ENCODE measurements around the gene ADGRG4.
"Not testable (repeated sequence)": the region's sequence is repeated elsewhere in the genome, so short reads cannot be mapped to it uniquely, and the experiment has no call there.

Gene ADGRG4

DNA sequence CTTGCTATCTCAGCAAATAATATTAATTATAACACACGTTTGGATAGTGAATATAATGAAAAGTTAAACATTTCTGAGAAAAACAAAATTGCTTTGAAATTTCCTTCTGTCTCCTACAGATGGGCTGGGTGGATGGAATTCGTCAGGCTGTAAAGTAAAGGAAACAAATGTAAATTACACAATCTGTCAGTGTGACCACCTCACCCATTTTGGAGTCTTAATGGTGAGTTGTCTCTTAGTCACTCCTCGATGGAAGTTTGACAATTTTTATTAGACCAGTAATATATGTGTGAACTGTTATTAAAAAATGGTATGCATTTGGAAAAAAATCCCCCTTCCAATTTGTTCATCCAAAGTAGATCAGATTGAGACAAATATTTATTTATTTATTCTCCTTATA lies 94.5 kb downstream of the ADGRG4 start:
- no peak for DNase-seq

DNA sequence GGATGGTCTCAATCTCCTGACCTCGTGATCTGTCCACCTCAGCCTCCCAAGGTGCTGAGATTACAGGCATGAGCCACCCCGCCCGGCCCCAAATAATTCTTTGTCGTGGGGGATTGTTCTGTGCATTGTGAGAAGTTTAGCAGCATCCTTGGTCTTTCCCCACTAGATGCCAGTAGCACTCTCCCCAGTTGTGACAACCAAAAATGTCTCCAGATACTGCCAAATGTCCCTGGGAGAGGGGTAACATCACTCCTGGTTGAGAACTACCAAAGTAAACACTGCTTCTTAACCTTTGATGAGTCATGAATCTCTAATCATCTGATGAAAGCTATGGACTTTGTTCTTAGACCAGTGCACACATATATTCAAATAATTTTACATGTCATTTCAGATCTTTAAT lies 96.2 kb downstream of the ADGRG4 start:
- DNase-seq, result no peak

DNA sequence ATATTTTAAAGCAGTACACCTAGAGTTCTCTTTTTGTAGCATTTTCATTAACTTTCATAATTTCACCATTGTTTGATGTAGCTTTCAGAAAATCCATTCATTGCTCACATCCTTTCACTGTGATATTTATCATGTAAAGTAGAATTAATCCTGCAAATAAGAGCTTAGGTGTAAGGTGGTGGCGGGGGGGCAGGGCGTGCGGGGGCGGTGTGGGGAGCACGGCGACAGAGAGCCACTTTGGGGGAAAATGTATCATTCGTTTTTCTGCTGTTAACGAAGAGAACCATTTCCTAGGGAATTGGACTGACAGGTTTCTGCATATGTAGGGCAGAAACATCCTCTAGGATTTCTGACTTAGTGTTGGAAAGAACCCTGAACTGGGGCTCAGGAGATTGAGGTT lies 104.4 kb downstream of the ADGRG4 start:
- DNase-seq, result no peak

DNA sequence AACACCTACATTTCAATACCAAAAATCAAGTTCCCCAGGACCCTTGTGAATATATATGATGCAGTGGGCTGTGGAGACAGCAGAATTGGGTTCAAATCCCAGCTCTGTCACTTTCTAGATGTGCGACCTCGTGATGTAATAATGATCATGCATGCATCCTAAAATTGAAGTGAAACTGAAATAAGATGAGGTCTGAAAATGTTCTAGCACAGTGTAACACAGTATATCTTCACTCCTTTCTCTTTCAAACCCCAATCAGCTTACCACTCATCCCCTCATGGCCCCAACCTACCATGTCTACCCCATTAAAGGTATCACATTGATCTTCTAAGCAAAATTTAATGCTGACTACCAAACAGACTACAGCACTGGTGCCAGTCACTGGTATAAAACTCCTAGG lies 117.0 kb downstream of the ADGRG4 start:
- DNase-seq, result no peak

DNA sequence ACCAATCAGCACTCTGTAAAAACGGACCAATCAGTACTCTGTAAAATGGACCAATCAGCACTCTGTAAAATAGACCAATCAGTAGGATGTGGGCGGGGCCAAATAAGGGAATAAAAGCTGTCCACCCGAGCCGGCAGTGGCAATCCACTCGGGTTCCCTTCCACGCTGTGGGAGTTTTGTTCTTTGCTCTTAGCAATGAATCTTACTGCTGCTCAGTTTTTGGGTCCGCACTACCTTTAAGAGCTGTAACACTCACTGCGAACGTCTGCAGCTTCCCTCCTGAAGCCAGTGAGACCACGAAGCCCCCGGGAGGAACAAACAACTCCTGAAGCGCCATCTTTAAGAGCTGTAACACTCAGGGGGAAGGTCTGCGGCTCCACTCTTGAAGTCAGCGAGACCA lies 120.6 kb downstream of the ADGRG4 start:
- DNase-seq, result no peak

DNA sequence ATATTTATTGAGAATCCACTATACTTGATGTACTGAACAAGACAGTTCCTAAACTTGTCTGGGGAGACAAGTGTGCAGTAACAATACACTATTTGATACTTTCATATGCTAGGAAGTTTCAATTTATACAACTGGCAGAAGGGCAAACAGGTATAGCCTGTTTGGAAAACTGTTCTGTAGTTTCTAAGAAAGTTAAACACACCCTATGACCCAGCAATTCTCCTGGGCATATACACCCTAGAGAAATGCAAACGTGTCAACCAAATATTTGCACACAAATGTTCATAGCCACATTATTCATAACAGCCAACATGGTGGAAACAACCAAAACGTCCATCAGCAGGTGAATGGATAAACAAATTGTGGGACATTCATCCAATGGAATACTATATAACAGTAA lies 123.0 kb downstream of the ADGRG4 start:
- DNase-seq, result no peak

DNA sequence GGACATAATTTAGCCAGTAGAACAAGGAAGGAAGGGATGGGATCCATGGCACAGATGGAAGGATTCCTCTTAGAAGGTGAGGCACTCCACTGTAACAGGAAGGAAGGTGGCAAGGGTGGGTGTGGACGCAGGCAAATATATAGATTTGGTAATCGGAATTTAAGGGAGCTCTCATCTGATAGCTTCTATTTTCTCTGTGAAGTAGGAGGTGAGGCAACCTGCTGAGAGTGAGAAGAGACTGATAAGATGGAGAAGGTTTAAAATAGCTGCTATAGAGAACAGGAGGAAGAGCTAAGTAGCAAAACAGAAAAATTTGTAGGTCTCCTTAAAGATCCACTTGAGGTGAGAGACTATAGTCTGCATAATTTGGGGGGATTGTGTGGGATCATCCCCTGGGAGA lies 125.2 kb downstream of the ADGRG4 start:
- DNase-seq, result no peak

DNA sequence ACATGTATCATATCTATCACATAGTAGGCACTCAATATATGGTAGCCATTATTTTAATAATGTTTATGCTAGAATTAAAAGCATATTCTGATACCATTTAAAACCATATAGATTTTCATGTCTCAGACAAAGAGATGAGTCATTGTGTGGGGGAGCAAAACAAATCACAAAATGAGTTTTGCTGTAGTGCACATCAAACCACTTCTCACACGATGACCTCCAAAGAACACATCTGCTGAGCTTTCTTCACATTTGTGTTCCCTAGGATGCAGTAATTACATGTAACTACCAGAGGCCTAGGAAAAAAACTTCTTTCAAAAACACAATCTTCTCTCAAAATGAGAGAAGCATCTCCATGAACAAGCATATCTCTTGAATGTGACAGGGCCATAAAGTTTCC lies 130.9 kb downstream of the ADGRG4 start:
- DNase-seq, result no peak

DNA sequence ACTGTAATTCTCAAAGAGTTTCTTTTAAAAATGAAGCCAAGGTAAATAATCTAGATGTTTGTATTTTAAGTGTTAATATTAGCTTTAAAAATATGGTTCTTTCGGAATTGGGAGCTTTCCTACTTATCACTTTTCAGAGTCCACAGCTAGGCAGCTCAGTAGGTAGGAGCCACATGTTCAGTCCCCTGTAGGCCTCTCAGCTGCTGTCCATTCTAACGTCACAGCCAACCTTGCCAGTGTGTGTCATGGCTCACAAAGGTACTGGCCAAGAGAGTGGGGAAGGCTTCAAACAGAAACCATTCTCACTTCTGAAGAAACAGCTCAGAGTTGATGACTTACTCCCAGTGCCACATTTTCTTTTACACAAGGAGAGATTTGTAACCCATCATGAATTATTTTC lies 137.0 kb downstream of the ADGRG4 start:
- DNase-seq, result no peak

DNA sequence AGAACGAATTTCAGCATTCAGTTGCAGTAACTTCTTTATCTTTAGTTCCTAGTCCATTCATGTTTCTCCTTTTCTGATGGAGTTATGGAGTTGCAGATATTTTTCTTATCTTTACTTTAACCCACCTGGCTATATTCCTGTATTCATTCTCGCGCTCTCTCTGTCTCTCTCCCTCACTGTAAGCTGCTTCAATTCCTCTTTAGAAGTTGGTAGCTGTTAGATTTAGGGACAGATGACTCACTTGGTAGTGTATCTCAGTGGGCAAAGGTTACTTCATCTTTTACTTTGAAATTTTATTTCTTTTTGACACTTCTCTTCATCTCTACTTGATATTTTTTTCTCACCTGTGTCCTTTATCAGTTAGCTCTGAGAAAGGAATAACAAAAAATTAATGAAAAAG lies 137.4 kb downstream of the ADGRG4 start:
- DNase-seq, result no peak

DNA sequence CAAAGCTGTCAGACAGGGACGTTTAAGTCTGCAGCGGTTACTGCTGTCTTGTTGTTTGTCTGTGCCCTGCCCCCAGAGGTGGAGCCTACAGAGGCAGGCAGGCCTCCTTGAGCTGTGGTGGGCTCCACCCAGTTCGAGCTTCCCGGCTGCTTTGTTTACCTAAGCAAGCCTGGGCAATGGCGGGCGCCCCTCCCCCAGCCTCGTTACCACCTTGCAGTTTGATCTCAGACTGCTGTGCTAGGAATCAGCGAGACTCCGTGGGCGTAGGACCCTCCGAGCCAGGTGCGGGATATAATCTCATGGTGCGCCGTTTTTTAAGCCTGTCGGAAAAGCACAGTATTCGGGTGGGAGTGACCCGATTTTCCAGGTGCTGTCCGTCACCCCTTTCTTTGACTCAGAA lies 144.9 kb downstream of the ADGRG4 start:
- DNase-seq, result not testable (repeated sequence)

DNA sequence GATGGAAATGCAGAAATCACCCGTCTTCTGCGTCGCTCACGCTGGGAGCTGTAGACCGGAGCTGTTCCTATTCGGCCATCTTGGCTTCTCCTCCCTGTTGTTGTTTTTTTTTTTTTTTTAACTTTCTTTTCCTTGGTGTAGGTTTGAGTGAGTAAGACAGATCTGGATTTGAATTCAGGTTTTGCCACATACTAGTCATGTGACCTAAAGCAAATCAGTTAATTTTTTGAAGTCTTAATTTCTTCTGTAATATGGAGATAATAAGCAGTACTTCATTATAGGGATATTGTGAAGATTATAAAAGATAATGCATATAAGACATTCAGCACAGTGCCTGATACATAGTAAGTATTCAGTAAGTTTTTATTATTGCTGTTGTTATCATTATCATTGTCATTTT lies 145.4 kb downstream of the ADGRG4 start:
- DNase-seq, result no peak

DNA sequence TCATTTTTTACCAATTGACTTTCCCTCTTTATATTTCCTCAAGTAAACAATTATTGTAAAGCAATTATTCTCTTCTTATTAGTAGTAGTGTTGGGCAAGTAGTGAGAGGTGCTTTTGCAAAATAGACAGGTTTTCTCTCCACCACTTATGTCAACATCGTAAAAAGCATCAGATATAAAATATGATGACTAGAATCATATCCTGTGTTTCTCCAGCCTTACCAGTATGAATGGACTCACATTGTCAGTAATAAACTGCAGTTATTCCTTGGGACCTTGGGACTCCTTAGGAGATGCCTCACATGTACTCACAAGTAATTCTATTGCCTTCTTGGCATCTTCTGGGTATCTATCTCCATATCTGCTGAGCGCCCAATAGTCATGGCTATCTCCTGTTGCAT lies 146.5 kb downstream of the ADGRG4 start:
- no peak for DNase-seq

DNA sequence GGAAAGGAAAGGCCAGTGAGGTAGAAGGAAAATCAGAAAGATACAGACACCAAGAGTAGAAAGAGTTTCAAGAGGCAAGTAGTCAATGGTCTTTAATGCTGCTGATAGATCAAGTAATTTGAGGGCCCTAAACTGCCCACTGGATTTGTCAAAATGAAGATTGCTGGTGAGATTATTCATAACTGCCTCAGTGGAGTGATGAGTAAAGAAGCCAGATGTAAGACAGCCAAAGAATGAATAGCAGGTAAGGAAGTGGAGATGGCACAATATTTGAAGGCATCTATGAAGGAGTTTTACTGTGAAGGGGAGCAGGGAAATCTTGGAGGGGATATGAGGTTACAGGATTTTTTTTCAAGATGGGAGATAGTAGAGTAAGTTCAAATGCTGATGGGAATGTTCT lies 147.2 kb downstream of the ADGRG4 start:
- no peak for DNase-seq

DNA sequence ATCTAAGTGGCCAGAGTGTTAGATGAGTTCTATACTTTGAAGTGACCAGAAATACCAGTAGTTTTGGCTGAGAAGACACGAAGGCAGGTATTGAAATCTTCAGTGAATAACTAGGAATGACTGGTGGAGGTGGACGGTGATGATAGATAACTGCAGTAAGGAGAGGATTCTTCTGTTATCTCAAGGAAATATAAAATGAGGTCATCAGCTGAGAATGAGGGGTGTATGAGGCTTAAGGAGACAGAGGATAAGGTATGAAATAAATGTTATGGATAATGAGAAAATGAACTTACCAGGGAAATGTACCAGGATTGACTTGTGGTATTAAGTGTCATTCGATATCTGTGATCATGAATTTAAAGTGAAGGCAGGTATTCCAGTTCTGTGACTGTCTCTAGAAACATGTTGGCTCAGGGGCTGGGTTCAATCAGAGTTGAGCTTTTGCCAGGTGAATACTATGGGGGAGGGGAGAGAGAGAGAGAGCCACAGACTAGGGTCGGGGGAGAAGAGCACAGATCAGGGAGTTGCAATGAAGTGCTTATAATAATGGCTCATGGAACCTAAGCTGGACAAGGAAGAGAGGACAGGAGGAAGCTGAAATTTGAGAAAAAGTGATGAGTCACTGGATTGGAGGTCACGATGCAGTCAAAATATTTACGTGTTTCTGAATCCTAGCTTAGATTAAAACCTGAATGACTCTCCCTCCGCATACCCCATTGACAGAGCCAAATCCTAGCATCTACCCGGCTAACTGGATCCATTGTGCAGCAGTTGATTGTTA lies 149.5 kb downstream of the ADGRG4 start:
- no peak for DNase-seq

DNA sequence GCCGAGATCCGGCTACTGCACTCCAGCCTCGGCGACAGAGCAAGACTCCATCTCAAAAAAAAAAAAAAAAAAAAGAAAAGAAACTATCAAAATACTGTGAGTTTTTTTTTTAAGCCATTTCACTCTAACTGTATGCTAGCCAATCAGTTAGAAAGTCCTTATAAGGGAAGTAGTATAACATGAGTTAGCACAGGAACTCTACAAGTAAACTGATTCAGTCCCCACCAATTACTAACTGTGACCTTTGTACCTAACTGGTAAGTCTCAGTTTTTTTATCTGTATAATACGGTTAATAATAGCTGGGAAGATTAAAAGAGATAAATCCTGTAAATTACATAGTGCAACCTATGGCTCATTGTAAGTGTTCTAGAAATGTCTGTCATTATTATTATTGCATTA lies 151.9 kb downstream of the ADGRG4 start:
- DNase-seq, result no peak

DNA sequence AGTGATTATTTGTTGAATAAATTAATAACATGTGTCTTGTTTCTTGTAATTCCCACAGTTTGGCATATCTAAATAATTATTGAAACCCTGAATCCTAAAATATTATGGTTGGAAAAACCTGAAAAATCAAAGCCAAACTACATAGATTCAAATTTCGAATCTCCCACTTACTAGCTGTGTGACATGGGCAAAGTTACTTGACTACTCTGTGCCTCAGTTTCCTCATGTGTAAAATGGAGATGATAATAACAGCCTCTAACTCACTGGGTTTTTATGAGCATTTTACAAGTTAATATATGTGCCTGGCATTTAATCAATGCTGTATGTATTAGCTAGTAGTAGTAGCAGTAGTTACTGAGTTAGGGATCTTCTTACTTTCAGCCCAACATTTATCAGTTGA lies 152.4 kb downstream of the ADGRG4 start:
- no peak for DNase-seq

DNA sequence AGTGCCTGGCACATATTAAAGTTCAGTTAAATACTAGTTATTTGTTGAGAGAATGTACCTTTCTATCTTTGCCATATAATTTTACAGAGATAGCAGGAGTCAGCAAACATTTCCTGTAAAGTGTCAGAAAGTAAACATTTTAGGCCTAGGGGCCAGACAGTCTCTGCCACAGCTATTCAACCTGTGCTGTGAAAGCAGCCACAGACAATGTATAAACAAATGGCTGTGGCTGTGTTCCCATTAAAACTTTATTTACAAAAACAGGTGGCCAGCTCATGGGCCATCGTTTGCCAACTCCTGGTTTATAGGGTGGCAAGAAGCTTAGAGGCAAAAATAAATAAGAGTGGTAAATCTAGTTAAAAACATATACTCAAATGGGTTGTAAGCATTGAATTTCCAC lies 153.0 kb downstream of the ADGRG4 start:
- DNase-seq, result no peak

DNA sequence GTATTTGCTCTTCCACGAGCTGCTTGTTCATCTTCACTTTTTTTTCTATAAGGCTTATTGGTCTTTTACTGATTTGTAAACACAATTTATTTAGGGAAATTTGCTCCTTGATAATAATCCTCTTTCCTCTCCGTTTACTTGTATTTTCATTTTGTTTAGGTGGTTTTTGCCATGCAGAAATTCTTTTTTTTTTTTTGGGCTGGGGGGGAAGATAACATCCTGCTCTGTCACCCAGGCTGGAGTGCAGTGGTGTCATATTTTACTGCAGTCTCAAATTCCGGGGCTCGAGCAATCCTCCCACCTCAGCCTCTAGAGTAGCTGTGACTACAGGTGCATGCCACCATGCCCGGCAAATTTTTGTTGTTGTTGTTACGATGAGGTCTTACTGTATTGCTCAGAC lies 155.4 kb downstream of the ADGRG4 start:
- DNase-seq, result no peak

DNA sequence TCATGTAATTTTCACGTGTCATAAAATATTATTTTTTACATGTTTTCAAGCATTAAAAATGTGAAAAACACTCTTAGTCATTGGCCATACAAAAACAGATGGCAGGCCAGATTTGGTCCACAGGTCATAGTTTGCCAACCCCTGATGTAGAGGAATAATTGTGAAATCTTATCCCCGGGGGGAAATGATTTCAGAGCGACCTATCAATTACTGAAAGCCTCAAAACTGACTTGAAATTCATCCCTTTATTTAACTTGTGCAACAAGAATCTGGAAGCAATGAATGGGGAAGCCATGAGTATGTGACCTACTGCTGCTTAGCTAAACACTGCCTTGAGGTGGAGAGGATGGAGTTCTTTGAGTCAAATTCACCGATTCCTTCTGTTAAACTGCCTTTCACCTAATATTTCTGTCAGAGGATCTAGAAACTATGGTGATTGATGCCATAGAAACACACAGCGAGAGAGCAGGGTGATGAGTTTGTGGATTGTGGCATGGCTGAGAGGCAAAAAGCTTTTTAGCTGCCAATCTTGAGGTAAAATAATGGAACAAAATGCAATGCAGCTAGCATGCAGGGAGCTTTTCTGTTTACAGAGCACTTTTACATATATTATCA lies 156.6 kb downstream of the ADGRG4 start:
- no peak for DNase-seq

DNA sequence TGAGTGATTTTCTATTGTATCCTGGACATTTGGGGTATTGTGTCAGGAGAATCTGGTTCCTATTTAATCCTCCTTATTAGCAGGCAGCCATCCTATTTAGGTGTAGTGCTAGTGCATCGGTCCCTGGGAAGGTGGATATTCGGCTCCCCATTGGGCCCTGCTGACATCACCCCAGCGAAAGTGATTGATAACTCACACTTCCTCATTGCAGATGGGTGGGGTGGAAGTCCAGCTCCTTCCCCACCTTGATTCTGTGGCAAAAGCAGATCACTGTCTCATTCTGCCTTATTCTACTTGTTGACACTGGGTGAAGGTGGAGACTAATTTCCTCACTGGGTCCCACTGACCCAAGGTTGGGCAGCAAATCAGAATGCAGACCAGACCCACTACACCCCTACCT lies 163.8 kb downstream of the ADGRG4 start:
- DNase-seq, result no peak

All from activated naive CD4-positive, alpha-beta T cell treated with anti-CD3 and anti-CD28 coated beads, Interleukin-2, amount 50 U/mL, for 16 hours (primary cell).